Neural progenitor cell (in vitro differentiated cells): ENCODE results near the gene ADH7. TPM values are rescaled to one million over a fixed set of nuclear protein-coding genes. Genes with fewer than 3 reads are reported as not detected.
A peak's percentile ranks its signal among the peaks of the same experiment; 100 is the strongest.

Experiments
- DNase-seq: peaks from one replicate; pipeline ENCODE4 v3.0.0-alpha.2; 2016; ENCODE audit warnings: low spot score
- H2AFZ ChIP-seq: fragments of 200-600 bp; sonication (generic); replicated peaks from 2 replicates; pipeline ENCODE4 v1.6.1; 2016; ENCODE audit warnings: antibody characterized with exemption
- H3F3A ChIP-seq: fragments of 200-600 bp; sonication (generic); 2 replicates; pipeline ENCODE4 v1.6.1; 2016; ENCODE audit warnings: antibody characterized with exemption, low read depth
- H3K27ac ChIP-seq: fragments of 200-600 bp; sonication (generic); 2 replicates; pipeline ENCODE4 v1.5.1; 2016; ENCODE audit warnings: mild to moderate bottlenecking
- H3K27me3 ChIP-seq: fragments of 200-600 bp; sonication (generic); 2 replicates; pipeline ENCODE4 v1.6.1; 2016; ENCODE audit warnings: mild to moderate bottlenecking, moderate library complexity
- H3K36me3 ChIP-seq: fragments of 200-600 bp; sonication (generic); 2 replicates; pipeline ENCODE4 v1.5.1; 2016
- H3K4me1 ChIP-seq: fragments of 200-600 bp; sonication (generic); 2 replicates; pipeline ENCODE4 v1.6.1; 2016; ENCODE audit warnings: mixed run types
- H3K4me2 ChIP-seq: fragments of 200-600 bp; sonication (generic); 2 replicates; pipeline ENCODE4 v1.6.1; 2016
- H3K4me3 ChIP-seq: fragments of 200-600 bp; sonication (generic); 2 replicates; pipeline ENCODE4 v1.5.1; 2016
- H3K79me2 ChIP-seq: fragments of 200-600 bp; sonication (generic); 2 replicates; pipeline ENCODE4 v1.6.1; 2016; ENCODE audit warnings: low read depth
- H3K9ac ChIP-seq: fragments of 200-600 bp; sonication (generic); 2 replicates; pipeline ENCODE4 v1.6.1; 2016
- H3K9me3 ChIP-seq: fragments of 200-600 bp; sonication (generic); 2 replicates; pipeline ENCODE4 v1.5.1; 2016; ENCODE audit warnings: low read depth
- H4K20me1 ChIP-seq: fragments of 200-600 bp; sonication (generic); 2 replicates; pipeline ENCODE4 v1.6.1; 2016; ENCODE audit warnings: low read depth
- H3K27ac Mint-ChIP-seq: 3 replicates; pipeline ENCODE4 v1.8.0; 2021; ENCODE audit warnings: mixed read lengths
- H3K27me3 Mint-ChIP-seq: 2 replicates; pipeline ENCODE4 v1.8.0; 2022; ENCODE audit warnings: low read depth, mild to moderate bottlenecking, inconsistent platforms, moderate library complexity, mixed read lengths; ENCODE audit not compliant: insufficient read depth
- H3K36me3 Mint-ChIP-seq: 3 replicates; pipeline ENCODE4 v1.8.0; 2021; ENCODE audit warnings: mixed read lengths
- H3K4me1 Mint-ChIP-seq: 3 replicates; pipeline ENCODE4 v1.8.0; 2021; ENCODE audit warnings: mixed read lengths
- H3K4me3 Mint-ChIP-seq: 3 replicates; pipeline ENCODE4 v1.8.0; 2021; ENCODE audit warnings: mild to moderate bottlenecking, moderate library complexity, mixed read lengths
- H3K9me3 Mint-ChIP-seq: 3 replicates; pipeline ENCODE4 v1.8.0; 2020; ENCODE audit warnings: mixed read lengths
- CTCF ChIP-seq: fragments of 200-600 bp; sonication (generic); IDR thresholded peaks from 2 replicates; pipeline ENCODE4 v1.5.1; 2017; ENCODE audit warnings: antibody characterized with exemption, mild to moderate bottlenecking
- EZH2 ChIP-seq: fragments of 200-600 bp; sonication (generic); IDR thresholded peaks from 2 replicates; pipeline ENCODE4 v1.6.1; 2017; ENCODE audit warnings: antibody characterized with exemption, mild to moderate bottlenecking, moderate library complexity
- EZH2phosphoT487 ChIP-seq: fragments of 200-600 bp; sonication (generic); IDR thresholded peaks from 2 replicates; pipeline ENCODE4 v1.6.1; 2017; ENCODE audit warnings: antibody characterized with exemption
- total RNA-seq: library from RNA; depleted of rRNA; stranded (reverse); fragments of >200 nt; gene quantifications from 2 replicates; pipeline ENCODE4 v1.2.3, GENCODE V29; 2015; ENCODE audit warnings: low replicate concordance

Gene ADH7
- total RNA-seq, 1 donor from 2014 or later: not detected

GRCh38 chr4:99414401-99414800, 20.7 kb downstream of the ADH7 start:
- Histone ChIP-seq H4K20me1 (no peaks in the 10 kb centered on the region), H3K27ac (no peak overlapping the region), H3K4me2 (no peak overlapping the region), H3K36me3 (no peaks in the 10 kb centered on the region), H3K79me2 (no peaks in the 10 kb centered on the region), H3K27me3 (no peaks in the 10 kb centered on the region), H3K9me3 (no peaks in the 10 kb centered on the region), H3F3A (no peaks in the 10 kb centered on the region), H2AFZ (no peak overlapping the region), H3K4me3 (no peak overlapping the region), H3K9ac (no peak overlapping the region), H3K4me1 (no peaks in the 10 kb centered on the region)
- peaks cover 4% of the 10 kb centered on the region for H3K4me1 Mint-ChIP-seq
- H3K36me3 Mint-ChIP-seq: no peaks in the 10 kb centered on the region
- H3K4me3 Mint-ChIP-seq: no peak overlapping the region
- no peaks in the 10 kb centered on the region for H3K9me3 Mint-ChIP-seq
- no peak overlapping the region for H3K27ac Mint-ChIP-seq
- TF ChIP-seq EZH2phosphoT487 (no peak), CTCF (no peak), EZH2 (no peak)
- H3K27me3 Mint-ChIP-seq: no peaks in the 10 kb centered on the region
- DNase-seq: no peak

GRCh38 chr4:99413140-99413539, 22.0 kb downstream of the ADH7 start:
- Mint-ChIP-seq H3K36me3 (no peaks in the 10 kb centered on the region), H3K4me3 (no peak overlapping the region), H3K27me3 (no peaks in the 10 kb centered on the region), H3K4me1 (peaks cover 4% of the 10 kb centered on the region), H3K9me3 (no peaks in the 10 kb centered on the region), H3K27ac (no peak overlapping the region)
- peak overlapping the region; percentile 15 for H2AFZ ChIP-seq
- no peaks in the 10 kb centered on the region for H3F3A ChIP-seq
- no peak for DNase-seq
- no peak overlapping the region for H3K4me2 ChIP-seq
- no peak overlapping the region for H3K27ac ChIP-seq
- TF ChIP-seq EZH2phosphoT487: no peak
- TF ChIP-seq CTCF: no peak
- no peak for TF ChIP-seq EZH2
- H3K4me1 ChIP-seq: no peaks in the 10 kb centered on the region
- no peaks in the 10 kb centered on the region for H3K27me3 ChIP-seq
- H3K9ac ChIP-seq: no peak overlapping the region
- H4K20me1 ChIP-seq: no peaks in the 10 kb centered on the region
- no peak overlapping the region for H3K4me3 ChIP-seq
- no peaks in the 10 kb centered on the region for H3K9me3 ChIP-seq
- H3K36me3 ChIP-seq: no peaks in the 10 kb centered on the region
- no peaks in the 10 kb centered on the region for H3K79me2 ChIP-seq

GRCh38 chr4:99411041-99411440, 24.1 kb downstream of the ADH7 start:
- H3F3A ChIP-seq: no peaks in the 10 kb centered on the region
- no peaks in the 10 kb centered on the region for H3K79me2 ChIP-seq
- no peak for DNase-seq
- no peak overlapping the region for H3K9ac ChIP-seq
- Mint-ChIP-seq H3K27me3 (no peaks in the 10 kb centered on the region), H3K36me3 (no peaks in the 10 kb centered on the region), H3K4me1 (peaks cover 4% of the 10 kb centered on the region), H3K9me3 (no peaks in the 10 kb centered on the region), H3K4me3 (no peak overlapping the region), H3K27ac (no peak overlapping the region)
- H3K36me3 ChIP-seq: no peaks in the 10 kb centered on the region
- no peak overlapping the region for H3K4me3 ChIP-seq
- H2AFZ ChIP-seq: no peak overlapping the region
- no peak overlapping the region for H3K4me2 ChIP-seq
- no peaks in the 10 kb centered on the region for H3K9me3 ChIP-seq
- no peaks in the 10 kb centered on the region for H3K27me3 ChIP-seq
- no peaks in the 10 kb centered on the region for H3K4me1 ChIP-seq
- no peak overlapping the region for H3K27ac ChIP-seq
- H4K20me1 ChIP-seq: no peaks in the 10 kb centered on the region
- TF ChIP-seq CTCF: no peak
- no peak for TF ChIP-seq EZH2phosphoT487
- TF ChIP-seq EZH2: no peak
